ENCODE data around the gene RBP3. TPM values are rescaled to one million over a fixed set of nuclear protein-coding genes. Genes with fewer than 3 reads are reported as not detected.

The RBP3 gene
- total and polyA plus RNA-seq, 8 donors = 0.07 to 0.14 (median 0.09) TPM; not detected in 5

GRCh38 chr10:47357131-47357582 is 9.0 kb downstream of the RBP3 start:
- DNase-seq (no peak), ATAC-seq (no peak)
- Histone ChIP-seq H3K36me3 (no peaks in the 10 kb centered on the region), H3K27ac (no peak overlapping the region), H3K27me3 (no peaks in the 10 kb centered on the region), H3K9me3 (no peaks in the 10 kb centered on the region), H3K4me1 (no peaks in the 10 kb centered on the region), H3K4me3 (no peak overlapping the region)
- TF ChIP-seq CTCF (IDR thresholded peaks at IDR 0.05) = no peak
- intact Hi-C loops (cut with DNase I) = no loop called here

- intact Hi-C loops (cut with DNase I) = no loop called here
- no peak overlapping the region for H3K4me3 ChIP-seq
- no peak for DNase-seq
- no peak for TF ChIP-seq CTCF (IDR thresholded peaks at IDR 0.05)
- H3K27ac ChIP-seq = no peak overlapping the region
- no peak for ATAC-seq
- no peaks in the 10 kb centered on the region for H3K27me3 ChIP-seq
- no peaks in the 10 kb centered on the region for H3K4me1 ChIP-seq
- H3K9me3 ChIP-seq = no peaks in the 10 kb centered on the region
- no peaks in the 10 kb centered on the region for H3K36me3 ChIP-seq
These were observed 9.7 kb downstream of the RBP3 start for GRCh38 chr10:47357911-47358310.

DNA sequence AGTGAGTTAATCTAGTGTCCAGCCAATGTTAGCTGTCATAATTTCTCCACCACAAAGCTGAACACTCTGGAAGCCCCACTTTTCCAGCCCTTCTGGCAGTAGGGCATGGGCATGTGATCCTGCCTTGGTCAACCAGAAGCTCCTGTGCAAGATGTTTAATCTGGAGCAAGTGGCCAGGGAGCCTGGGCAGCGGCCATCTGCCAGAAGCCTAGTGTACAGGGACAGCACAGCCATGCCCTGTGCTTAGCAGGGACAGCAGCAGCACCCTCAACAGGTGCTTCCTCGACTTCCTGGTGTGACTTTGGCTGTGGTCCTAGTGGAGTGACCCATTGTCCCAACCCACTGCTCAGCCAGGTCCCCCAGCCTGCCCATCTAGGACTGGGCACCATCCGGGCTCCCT is 10.3 kb downstream of the RBP3 start:
- Histone ChIP-seq H3K4me1 (no peaks in the 10 kb centered on the region), H3K27me3 (no peaks in the 10 kb centered on the region), H3K27ac (no peak overlapping the region), H3K9me3 (no peaks in the 10 kb centered on the region), H3K36me3 (no peaks in the 10 kb centered on the region), H3K4me3 (no peak overlapping the region)
- ATAC-seq (no peak), DNase-seq (no peak)
- intact Hi-C loops (cut with DNase I) = no loop called here
- no peak for TF ChIP-seq CTCF (IDR thresholded peaks at IDR 0.05)

GRCh38 chr10:47359101-47359500 is 10.9 kb downstream of the RBP3 start:
- Histone ChIP-seq H3K27ac (no peak overlapping the region), H3K36me3 (no peaks in the 10 kb centered on the region), H3K27me3 (no peaks in the 10 kb centered on the region), H3K4me1 (no peaks in the 10 kb centered on the region), H3K4me3 (no peak overlapping the region), H3K9me3 (no peaks in the 10 kb centered on the region)
- TF ChIP-seq CTCF (IDR thresholded peaks at IDR 0.05) = no peak
- DNase-seq (no peak), ATAC-seq (no peak)
- intact Hi-C loops (cut with DNase I) = no loop called here

DNA sequence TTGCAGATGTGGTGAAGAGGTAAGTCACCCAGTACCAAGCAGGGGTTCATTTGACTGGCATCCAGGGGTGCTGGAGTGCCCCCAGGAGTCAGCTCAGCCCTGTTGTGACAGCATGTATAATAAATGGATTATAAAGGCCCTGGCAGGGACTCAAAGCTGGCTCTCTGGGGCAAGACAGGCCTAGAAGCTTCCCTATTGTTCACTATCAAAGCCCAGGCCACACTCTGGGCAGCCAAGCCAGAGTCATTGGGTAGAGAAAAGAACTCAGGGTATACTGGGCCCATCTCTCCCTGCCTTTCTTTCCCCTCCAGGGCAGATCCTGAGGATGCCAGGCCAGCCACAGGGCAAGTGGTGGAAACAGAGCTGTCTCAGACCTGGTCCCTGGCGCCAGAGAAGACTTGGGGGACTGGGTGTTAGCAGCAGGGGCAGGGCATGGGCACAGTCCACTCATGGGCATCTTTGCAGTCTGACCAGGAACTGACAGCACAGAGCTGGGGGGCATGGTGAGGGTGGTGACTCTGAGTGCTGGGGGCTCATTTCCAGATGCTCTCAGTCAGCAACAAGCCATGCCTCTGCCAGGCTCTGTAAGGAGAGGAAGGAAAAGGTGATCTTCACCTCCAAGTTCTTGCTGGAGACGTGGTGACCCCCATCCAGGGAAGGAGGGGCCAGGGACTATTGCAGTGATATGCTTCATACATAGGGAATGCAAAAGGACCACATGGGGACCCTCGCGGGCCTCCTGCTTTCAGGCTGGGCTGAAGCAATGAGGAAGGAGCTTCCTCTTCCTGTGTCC is 11.7 kb downstream of the RBP3 start:
- no peak for TF ChIP-seq CTCF (IDR thresholded peaks at IDR 0.05)
- intact Hi-C loops (cut with DNase I) = no loop called here
- H3K4me1 ChIP-seq = no peaks in the 10 kb centered on the region
- no peak for ATAC-seq
- no peak for DNase-seq
- no peaks in the 10 kb centered on the region for H3K36me3 ChIP-seq
- H3K4me3 ChIP-seq = no peak overlapping the region
- H3K27ac ChIP-seq = no peak overlapping the region
- H3K9me3 ChIP-seq = no peaks in the 10 kb centered on the region
- no peaks in the 10 kb centered on the region for H3K27me3 ChIP-seq
